Esophagus muscularis mucosa (tissue), 4 donors: ENCODE data around the gene UCN3. TPM values are rescaled to one million over a fixed set of nuclear protein-coding genes. Genes with fewer than 3 reads are reported as not detected.

ENCODE experiments used
- DNase-seq: peaks from one replicate; pipeline ENCODE4 v3.0.0-alpha.2; 2017; ENCODE audit errors: extremely low spot score
- H3K27ac ChIP-seq, 4 donors: fragments of 200-600 bp; sonication (generic); replicated peaks in 1 of 4; 1 replicate in 3 of 4; 2 replicates in 1 of 4; pipeline ENCODE4 v1.5.1; 2016 to 2019; ENCODE audit warnings: mild to moderate bottlenecking in 1 of 4
- H3K27me3 ChIP-seq, 4 donors: fragments of 200-600 bp; sonication (generic); one replicate each; pipeline versions ENCODE4 v1.5.1 to v1.6.0; 2016 to 2019
- H3K36me3 ChIP-seq, 4 donors: fragments of 200-600 bp; sonication (generic); one replicate each; pipeline ENCODE4 v1.5.1; 2016 to 2019
- H3K4me1 ChIP-seq, 4 donors: fragments of 200-600 bp; sonication (generic); one replicate each; pipeline ENCODE4 v1.5.1; 2016 to 2019
- H3K4me3 ChIP-seq, 4 donors: fragments of 200-600 bp; sonication (generic); 1 replicate in 2 of 4; 2 replicates in 2 of 4; pipeline ENCODE4 v1.5.1; 2016 to 2019; ENCODE audit warnings: mild to moderate bottlenecking in 4 of 4, moderate library complexity in 1 of 4
- H3K9me3 ChIP-seq, 4 donors: fragments of 200-600 bp; sonication (generic); 1 replicate in 3 of 4; 2 replicates in 1 of 4; pipeline ENCODE4 v1.5.1; 2016 to 2019
- CTCF ChIP-seq, 3 experiments: fragments of 200-600 bp in 2 of 3; fragments of 450-650 bp in 1 of 3; sonication (generic) in 2 of 3; IDR thresholded peaks; one replicate each; pipeline ENCODE4 v1.5.1; 2017 to 2019; ENCODE audit warnings: antibody characterized with exemption in 3 of 3, mild to moderate bottlenecking in 2 of 3, moderate library complexity in 1 of 3
- EP300 ChIP-seq: sonication (generic); formaldehyde crosslinking; IDR thresholded peaks from one replicate; pipeline ENCODE4 v1.6.1; 2017; ENCODE audit warnings: antibody characterized with exemption
- POLR2A ChIP-seq: fragments of 450-650 bp; IDR thresholded peaks from one replicate; pipeline ENCODE4 v1.6.1; 2017; ENCODE audit warnings: antibody characterized with exemption, moderate library complexity, mild to moderate bottlenecking, low read depth
- POLR2AphosphoS5 ChIP-seq, 2 donors: sonication (generic); formaldehyde crosslinking; IDR thresholded peaks; one replicate each; pipeline ENCODE4 v1.6.1; 2017; ENCODE audit warnings: antibody characterized with exemption in 2 of 2
- WGBS: methylation state at CpG from one replicate; pipeline ENCODE4 v1.1.5; 2018; 5-methylcytosine and 5-hydroxymethylcytosine counted together
- intact Hi-C: fragments of 100-400 bp; cut with DNase I; formaldehyde crosslinking; loops from one replicate; pipeline ENCODE4 v1.15.1; 2023
- total RNA-seq, 4 donors: library from RNA; depleted of rRNA; stranded (reverse); fragments of >200 nt; gene quantifications; one replicate each; pipeline versions ENCODE4 v1.1.0 to v1.2.1, GENCODE V29; 2016

UCN3 gene
- total RNA-seq, 4 donors from 2014 or later: not detected

GRCh38 chr10:5361966-5362365 lies 2.8 kb upstream of the UCN3 start:
- Histone ChIP-seq H3K4me1 (no peaks in the 10 kb centered on the region), H3K9me3 (no peaks in the 10 kb centered on the region), H3K27ac (no peak overlapping the region), H3K27me3 (peaks cover 0 to 42% (median 3%) of the 10 kb centered on the region in 4 donors), H3K36me3 (no peaks in the 10 kb centered on the region), H3K4me3 (no peak overlapping the region)
- intact Hi-C loops: no loop called here
- 81% methylated on average over 4 of the region's 4 CpGs for WGBS
- no peak for DNase-seq
- TF ChIP-seq EP300: no peak

GRCh38 chr10:5362873-5363272 lies 1.9 kb upstream of the UCN3 start:
- Histone ChIP-seq H3K9me3 (no peaks in the 10 kb centered on the region), H3K4me1 (no peaks in the 10 kb centered on the region), H3K27me3 (peaks cover 0 to 40% (median 2%) of the 10 kb centered on the region in 4 donors), H3K4me3 (no peak overlapping the region), H3K27ac (no peak overlapping the region), H3K36me3 (no peaks in the 10 kb centered on the region)
- intact Hi-C loops: no loop called here
- TF ChIP-seq POLR2AphosphoS5 (IDR thresholded peaks at IDR 0.05): no peak
- DNase-seq: no peak

- H3K27ac ChIP-seq: no peak overlapping the region
- TF ChIP-seq POLR2A (no peak), POLR2AphosphoS5 (IDR thresholded peaks at IDR 0.05) (no peak), CTCF (IDR thresholded peaks at IDR 0.05) (no peak), EP300 (no peak)
- H3K9me3 ChIP-seq: no peaks in the 10 kb centered on the region
- no peak for DNase-seq
- 84% methylated on average over 11 of the region's 11 CpGs for WGBS
- no peaks in the 10 kb centered on the region for H3K36me3 ChIP-seq
- H3K4me1 ChIP-seq: no peaks in the 10 kb centered on the region
- no peak overlapping the region for H3K4me3 ChIP-seq
- intact Hi-C loops: no loop called here
- H3K27me3 ChIP-seq: peaks cover 0 to 36% (median 2%) of the 10 kb centered on the region in 4 donors
Measured at GRCh38 chr10:5364374-5364773, 392 bp upstream of the UCN3 start.

GRCh38 chr10:5365928-5366327 lies 1.2 kb downstream of the UCN3 start:
- WGBS: 50% methylated on average over 4 of the region's 5 CpGs
- H3K27ac ChIP-seq: no peak overlapping the region
- H3K4me3 ChIP-seq: no peak overlapping the region
- no peaks in the 10 kb centered on the region for H3K36me3 ChIP-seq
- H3K4me1 ChIP-seq: no peaks in the 10 kb centered on the region
- H3K27me3 ChIP-seq: peaks cover 0 to 36% (median 2%) of the 10 kb centered on the region in 4 donors
- no peak for DNase-seq
- intact Hi-C loops: no loop called here
- H3K9me3 ChIP-seq: no peaks in the 10 kb centered on the region
- TF ChIP-seq EP300: no peak
- no peak for TF ChIP-seq POLR2A
- no peak for TF ChIP-seq CTCF (IDR thresholded peaks at IDR 0.05)
- TF ChIP-seq POLR2AphosphoS5 (IDR thresholded peaks at IDR 0.05): no peak

- H3K9me3 ChIP-seq: no peaks in the 10 kb centered on the region
- intact Hi-C loops: no loop called here
- TF ChIP-seq EP300: no peak
- TF ChIP-seq POLR2AphosphoS5 (IDR thresholded peaks at IDR 0.05): no peak
- TF ChIP-seq CTCF (IDR thresholded peaks at IDR 0.05): no peak
- TF ChIP-seq POLR2A: no peak
Measured at GRCh38 chr10:5369362-5370158, 4.8 kb downstream of the UCN3 start.

More at GRCh38 chr10:5369362-5370158, 4.8 kb downstream of the UCN3 start:
- no peak overlapping the region for H3K27ac ChIP-seq
- no peaks in the 10 kb centered on the region for H3K4me1 ChIP-seq
- H3K36me3 ChIP-seq: no peaks in the 10 kb centered on the region
- peaks cover 0 to 20% (median 0%) of the 10 kb centered on the region in 4 donors for H3K27me3 ChIP-seq
- no peak for DNase-seq
- no peak overlapping the region for H3K4me3 ChIP-seq
- WGBS: 85% methylated on average over 16 of the region's 16 CpGs
